Stomach (tissue), 4 donors: ENCODE measurements around the gene HACL1.

ENCODE experiments used
- EP300 ChIP-seq: sonication (generic); formaldehyde crosslinking; IDR thresholded peaks from one replicate; pipeline ENCODE4 v1.6.1; 2017; ENCODE audit warnings: antibody characterized with exemption
- POLR2A ChIP-seq, 4 donors: fragments of 450-650 bp; IDR thresholded peaks; one replicate each; pipeline ENCODE4 v1.6.1; 2016; ENCODE audit warnings: antibody characterized with exemption in 4 of 4, control low read depth in 2 of 4, mild to moderate bottlenecking in 1 of 4, moderate library complexity in 1 of 4
- POLR2AphosphoS5 ChIP-seq, 3 donors: sonication (generic); formaldehyde crosslinking; IDR thresholded peaks; one replicate each; pipeline ENCODE4 v1.6.1; 2016; ENCODE audit warnings: antibody characterized with exemption in 3 of 3
- TF ChIP-seq, protein P1 (sequence below), 7 experiments: fragments of 450-650 bp in 4 of 7; fragments of 200-600 bp in 3 of 7; sonication (generic) in 3 of 7; IDR thresholded peaks; one replicate each; pipeline ENCODE4 v1.5.1; 2016 to 2019; ENCODE audit warnings: antibody characterized with exemption in 7 of 7, control low read depth in 2 of 7, mild to moderate bottlenecking in 1 of 7

GRCh38 chr3:15638193-15638890, 37.0 kb upstream of the HACL1 start:
- TF ChIP-seq, protein P1, sequence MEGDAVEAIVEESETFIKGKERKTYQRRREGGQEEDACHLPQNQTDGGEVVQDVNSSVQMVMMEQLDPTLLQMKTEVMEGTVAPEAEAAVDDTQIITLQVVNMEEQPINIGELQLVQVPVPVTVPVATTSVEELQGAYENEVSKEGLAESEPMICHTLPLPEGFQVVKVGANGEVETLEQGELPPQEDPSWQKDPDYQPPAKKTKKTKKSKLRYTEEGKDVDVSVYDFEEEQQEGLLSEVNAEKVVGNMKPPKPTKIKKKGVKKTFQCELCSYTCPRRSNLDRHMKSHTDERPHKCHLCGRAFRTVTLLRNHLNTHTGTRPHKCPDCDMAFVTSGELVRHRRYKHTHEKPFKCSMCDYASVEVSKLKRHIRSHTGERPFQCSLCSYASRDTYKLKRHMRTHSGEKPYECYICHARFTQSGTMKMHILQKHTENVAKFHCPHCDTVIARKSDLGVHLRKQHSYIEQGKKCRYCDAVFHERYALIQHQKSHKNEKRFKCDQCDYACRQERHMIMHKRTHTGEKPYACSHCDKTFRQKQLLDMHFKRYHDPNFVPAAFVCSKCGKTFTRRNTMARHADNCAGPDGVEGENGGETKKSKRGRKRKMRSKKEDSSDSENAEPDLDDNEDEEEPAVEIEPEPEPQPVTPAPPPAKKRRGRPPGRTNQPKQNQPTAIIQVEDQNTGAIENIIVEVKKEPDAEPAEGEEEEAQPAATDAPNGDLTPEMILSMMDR (IDR thresholded peaks at IDR 0.05): no peak
- TF ChIP-seq POLR2A (IDR thresholded peaks at IDR 0.05): no peak
- TF ChIP-seq POLR2AphosphoS5 (IDR thresholded peaks at IDR 0.05): peak in 2 of 3 donors; percentile 8 to 40
- peak; percentile 19 for TF ChIP-seq EP300
